HPDE6-E6E7 (cell line): ENCODE data around the gene LCORL.
"Not testable (repeated sequence)": the region's sequence is repeated elsewhere in the genome, so short reads cannot be mapped to it uniquely, and the experiment has no call there.

Experiments
- DNase-seq: peaks from one replicate; pipeline ENCODE4 v3.0.0; 2011; ENCODE audit warnings: missing footprints; ENCODE audit errors: extremely low spot score

The LCORL gene

DNA sequence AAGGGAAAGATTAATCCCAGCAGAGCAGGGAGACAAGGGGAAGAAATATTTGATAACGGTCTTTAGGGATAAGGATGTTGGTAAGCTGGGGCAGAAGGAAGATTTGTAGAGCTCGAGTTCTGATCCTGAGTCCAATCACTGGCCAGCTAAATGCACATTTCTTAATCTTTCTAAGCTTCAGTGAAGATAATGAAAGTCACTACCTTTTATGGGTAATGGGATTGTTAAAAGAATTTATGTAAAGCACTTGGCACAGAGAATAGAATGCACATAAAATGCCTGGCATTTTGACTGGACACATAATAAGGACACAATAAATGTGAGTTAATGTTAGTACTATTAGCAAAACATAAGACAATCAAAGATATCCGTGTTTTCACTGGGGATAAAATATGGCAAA is 167.5 kb downstream of the LCORL start:
- no peak for DNase-seq

DNA sequence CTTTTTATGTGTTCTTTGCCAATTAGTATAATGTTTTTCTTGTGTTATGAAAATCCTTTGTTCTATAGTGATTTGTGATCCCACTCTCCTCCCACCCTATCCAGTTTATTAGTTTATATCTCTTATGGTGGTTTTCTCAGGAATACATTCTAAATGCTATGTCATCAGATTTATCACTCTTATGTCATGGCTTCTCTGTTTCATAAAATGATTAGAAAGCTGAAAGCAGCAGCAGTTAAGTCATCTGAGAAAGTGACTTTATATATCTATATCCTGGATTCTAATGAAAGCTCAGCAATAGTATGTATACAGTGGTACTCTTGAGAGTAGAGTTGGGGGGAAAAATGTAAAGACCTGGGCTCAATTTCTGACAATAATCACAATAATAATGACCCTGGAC is 169.6 kb downstream of the LCORL start:
- DNase-seq, result no peak

DNA sequence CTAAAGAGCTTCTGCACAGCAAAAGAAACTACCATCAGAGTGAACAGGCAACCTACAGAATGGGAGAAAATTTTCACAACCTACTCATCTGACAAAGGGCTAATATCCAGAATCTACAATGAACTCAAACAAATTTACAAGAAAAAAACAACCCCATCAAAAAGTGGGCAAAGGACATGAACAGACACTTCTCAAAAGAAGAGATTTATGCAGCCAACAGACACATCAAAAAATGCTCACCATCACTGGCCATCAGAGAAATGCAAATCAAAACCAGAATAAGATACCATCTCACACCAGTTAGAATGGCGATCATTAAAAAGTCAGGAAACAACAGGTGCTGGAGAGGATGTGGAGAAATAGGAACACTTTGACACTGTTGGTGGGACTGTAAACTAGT is 171.3 kb downstream of the LCORL start:
- not testable (repeated sequence) for DNase-seq

DNA sequence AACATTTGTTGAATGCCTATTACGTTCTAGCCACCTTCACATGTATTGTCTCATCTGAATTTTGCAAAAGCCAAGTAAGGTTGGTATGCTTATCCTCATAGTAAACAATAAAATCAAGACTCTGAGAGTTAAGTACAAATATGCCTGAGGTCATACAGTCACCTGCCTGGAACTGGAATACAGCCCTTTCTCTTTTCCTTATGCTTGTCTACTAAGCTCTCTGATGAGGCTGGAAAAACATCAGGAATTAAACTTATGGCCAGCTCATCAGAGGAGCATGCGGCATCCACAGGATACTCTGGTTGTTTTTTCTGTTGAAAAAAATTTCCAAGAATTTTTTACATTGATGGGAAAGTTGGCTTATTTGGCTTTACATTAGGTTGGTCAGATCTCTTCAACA is 175.3 kb downstream of the LCORL start:
- DNase-seq, result no peak

DNA sequence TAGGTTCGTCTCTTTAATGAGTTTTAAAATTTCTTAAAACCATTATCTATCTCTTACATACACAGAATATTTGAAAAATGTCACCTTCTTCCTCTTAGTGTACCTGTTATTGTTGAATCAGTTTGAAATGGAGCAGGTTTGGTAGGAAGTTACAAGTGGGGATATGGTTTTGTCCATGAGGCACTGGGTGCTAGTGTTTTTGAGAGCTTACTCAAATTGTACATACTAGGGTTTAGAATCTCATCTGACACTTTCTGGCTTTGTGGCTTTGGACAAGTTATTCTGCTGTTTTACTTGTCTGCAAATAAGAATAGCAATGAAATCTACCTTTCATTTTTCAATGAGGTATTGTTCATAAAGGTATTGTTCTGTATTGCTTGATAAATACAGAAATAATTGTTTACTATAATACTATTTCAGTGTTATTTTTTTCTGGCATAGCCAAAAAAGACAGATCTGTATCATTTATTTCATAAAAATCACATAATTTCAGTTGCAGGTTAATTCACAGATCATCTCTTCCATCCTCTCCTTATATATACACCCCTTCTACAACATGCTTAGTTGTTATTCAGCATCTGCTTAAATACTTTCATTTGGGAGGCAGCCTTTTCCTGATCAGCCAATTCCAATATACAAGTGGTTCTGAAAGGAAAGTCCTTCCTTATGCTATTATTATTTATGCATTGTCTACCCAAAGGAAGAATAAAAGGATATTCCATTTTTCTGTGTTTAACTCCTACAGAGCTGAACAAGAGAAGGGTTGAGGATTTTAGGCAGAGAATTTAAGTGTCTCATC is 197.5 kb downstream of the LCORL start:
- DNase-seq, result no peak

DNA sequence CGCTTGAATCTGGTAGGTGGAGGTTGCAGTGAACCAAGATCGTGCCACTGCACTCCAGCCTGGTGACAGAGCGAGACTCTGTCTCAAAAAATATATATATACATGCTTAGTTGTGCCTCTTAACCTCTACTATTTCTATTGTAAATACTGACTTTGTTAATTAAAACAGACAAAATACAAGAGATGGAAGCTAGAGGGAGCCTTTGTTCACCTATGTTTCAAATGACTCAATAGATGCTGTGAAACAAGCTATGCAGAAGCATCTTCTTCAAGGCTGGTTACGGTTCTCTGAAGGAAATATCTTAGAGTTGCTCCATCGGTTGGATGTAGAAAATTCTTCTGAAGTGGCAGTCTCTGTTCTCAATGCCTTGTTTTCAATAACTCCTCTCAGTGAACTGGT is 204.5 kb downstream of the LCORL start:
- DNase-seq, result peak; percentile 9

DNA sequence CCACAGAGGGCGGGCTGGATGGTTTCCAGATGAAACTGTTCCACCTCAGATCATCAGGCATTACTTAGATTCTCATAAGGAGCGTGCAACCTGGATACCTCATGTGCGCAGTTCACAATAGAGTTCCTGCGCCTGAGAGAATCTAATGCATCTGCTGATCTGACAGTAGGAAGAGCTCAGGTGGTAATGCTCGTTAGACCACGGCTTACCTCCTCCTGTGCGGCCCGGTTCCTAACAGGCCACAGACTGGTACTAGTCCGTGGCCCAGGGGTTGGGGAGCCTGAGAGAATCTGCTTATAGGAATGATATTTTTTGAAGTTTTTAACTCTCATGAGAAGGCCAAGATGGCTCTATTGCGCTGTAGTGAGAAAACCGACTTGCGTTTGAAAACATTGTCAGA is 205.4 kb downstream of the LCORL start:
- no peak for DNase-seq

DNA sequence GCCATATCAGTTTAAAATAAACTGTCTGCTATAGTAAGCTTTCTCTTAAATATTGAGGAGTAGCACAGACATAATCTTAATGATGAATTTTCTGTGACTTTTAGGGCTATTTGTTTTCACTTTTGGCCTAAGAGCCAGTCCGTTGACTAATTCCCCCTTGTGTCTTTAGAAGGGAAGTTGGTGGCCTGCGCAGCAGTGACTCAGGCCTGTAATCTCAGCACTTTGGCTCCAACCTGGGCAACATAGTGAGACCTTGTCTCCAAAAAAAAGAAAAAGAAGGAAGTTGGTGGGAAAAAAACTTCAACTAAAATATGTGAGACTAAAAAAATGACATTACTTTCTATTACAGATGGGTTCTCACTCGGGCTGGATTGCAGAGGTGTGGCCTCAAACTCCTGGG is 207.4 kb downstream of the LCORL start:
- DNase-seq, result no peak

DNA sequence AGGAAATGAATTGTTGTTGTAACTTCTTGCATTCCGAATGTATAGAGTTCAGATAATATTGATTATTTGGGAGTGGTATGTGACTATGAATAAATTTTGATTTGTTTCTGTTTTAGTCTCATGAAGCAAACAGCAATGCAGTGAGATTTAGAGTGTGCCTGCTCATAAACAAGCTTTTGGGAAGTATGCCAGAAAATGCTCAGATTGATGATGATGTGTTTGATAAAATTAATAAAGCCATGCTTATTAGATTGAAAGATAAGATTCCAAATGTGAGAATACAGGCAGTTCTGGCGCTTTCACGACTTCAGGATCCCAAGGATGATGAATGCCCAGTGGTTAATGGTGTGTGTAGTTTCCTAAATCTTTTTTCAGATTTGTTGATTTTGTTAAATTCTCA is 208.8 kb downstream of the LCORL start:
- DNase-seq, result no peak

DNA sequence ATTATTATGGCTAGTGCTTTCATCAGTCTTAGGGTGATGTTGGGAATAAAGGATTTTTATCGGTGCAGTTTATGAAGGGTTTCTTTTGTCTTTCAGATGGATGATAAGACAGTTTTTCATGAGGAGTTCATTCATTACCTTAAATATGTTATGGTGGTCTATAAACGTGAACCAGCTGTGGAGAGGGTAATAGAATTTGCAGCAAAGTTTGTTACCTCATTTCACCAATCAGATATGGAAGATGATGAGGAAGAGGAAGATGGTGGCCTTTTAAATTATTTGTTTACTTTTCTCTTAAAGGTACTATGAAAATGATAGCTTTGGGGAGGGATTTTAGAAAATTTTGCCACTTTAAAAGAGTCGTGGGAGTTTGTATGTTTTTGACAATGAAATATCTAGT is 209.4 kb downstream of the LCORL start:
- no peak for DNase-seq

DNA sequence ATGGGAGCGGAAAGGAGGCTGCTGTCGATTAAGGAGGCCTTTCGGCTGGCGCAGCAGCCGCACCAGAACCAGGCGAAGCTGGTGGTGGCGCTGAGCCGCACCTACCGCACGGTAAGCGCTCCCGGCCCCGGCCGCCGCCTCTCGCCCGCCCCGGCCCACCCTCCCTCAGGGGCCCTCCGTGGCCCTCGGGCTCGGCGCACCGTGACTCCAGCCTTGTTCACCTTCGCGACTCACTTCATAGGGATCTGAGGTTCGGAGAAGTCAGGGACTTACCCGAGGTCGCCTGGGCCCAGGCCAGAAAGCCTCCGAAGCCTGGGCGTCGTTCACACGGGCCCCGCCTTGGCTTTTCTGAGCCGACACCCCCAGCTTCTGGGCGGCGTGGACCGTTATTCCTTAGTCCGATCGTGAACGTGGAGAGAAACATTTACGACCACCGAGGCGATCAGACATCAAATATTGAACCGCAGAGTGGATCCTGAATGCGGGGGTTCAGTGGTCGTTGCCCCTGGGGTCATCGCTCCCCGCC is 210.4 kb downstream of the LCORL start:
- DNase-seq, result peak; percentile 6

DNA sequence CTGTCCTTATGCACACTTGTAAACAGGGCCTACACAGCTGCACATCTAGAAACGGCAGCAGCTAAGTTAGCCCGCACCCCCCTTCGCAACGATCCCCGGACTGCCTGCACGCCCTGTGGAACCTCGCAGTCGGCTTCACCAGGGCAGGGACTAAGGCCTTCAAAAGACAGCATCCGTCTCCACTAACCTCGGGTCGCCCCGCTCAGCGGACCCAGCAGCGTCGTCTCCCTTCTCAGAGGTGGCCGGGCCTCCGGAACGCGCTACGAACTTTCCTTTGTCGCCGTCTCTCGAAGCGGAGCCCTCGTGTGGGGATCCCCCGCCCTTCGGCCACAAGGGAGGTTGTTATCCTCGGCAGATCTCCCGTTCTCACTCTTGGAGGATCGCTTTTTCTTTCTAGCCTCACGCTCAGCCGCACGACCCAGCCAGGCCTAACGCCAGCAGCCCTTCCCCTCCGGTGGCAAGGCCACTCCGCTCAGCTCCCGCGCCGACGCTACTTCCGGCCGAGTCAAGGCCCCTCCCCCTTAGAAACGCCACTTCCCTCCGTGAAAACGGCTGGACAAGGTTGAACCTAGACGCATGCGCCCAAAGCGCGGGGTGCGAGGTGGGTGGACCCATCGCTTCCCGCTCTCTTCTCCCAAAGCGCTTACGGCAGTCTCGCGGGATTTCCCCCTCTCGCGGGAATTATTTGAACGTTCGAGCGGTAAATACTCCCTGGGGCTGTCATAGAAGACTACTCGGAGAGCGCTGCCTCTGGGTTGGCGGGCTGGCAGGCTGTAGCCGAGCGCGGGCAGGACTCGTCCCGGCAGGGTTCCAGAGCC is 211.1 kb downstream of the LCORL start, which contains the start of the genes DCAF16 and NCAPG:
DCAF16 (minus strand) TSS at position 498 of the 818 bp plus-strand sequence. CDS start 6,616 bp downstream, outside the sequence.
NCAPG (plus strand) TSS at position 720 of the 818 bp plus-strand sequence. CDS start 99 bp downstream, outside the sequence.
- peak; percentile 95 for DNase-seq

DNA sequence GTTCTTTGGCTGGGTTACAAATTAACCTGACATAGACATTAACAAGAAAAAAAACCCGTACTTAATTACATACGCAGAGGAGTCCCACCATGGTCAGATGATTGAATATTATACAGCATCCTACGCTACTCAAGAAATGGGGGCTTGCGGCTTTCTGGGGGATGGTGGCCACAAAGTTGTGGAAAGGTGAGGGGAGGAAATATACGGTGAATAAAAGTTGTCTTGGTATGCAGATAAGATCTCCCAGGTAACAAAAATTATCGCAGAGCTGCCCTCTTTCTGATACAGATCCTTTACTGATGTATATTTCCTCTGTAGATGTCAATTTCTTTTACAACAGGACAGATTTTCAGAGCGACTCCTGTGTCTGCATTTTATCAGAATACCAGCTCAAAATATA is 211.9 kb downstream of the LCORL start:
- no peak for DNase-seq

DNA sequence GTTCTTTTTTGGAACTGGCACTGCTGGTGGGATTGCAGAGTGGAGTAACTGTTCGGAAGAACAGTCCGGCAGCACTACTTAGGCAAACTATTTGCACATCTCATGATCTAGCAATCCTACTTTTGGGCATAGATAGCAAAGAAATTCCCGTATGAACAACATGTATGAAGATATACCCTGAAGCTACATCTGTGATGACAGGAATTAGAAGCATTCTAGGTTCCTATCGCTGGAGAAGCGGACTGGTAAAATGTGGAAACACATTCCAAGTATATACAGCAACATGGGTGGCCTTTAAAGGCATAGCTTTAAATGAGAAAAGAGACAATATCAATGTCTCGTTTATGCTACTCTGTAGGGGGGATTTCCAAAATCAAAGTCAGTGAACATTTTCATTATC is 214.1 kb downstream of the LCORL start:
- DNase-seq, result no peak

DNA sequence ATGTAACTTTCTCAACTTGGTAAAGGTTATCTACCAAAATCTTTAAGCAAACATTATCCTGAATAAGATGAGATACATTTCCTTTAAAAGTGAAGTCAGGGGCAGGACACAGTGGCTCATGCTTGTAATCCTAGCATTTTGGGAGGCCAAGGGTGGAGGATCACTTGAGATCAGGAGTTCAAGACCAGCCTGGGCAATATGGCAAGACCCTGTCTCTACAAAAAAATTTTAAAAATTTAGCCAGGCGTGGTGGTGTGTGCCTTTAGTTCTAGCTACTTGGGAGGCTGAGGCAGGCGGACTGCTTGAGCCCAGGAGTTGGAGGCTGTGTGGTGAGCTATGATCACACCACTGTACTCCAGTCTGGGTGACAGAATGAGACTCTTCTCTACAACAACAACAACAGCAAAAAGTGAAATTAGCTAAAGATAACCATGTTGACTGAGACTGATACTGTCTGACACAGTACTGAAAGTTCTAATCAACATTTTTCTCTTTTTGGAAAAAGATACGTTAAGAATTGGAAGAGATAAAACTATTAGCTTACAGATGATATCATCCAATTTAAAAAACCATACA is 215.9 kb downstream of the LCORL start:
- no peak for DNase-seq

DNA sequence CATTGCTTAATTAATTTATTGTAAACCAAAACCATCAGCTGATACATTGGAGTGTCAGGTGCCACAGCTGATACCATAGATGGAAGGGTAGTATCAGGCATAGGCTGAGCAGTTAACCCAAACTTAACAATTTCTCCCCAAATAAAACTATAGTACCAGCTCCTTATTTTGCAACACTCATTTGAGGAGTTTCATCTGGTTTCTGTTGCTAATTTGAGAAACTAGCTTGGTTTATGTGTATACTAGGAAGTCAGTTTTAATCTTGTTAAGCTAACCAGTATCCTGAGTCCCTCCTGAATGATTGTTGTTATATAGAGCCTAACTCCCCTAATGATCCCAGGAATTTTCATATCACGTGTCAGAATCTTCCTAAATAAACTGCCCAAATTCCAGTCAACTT is 223.7 kb downstream of the LCORL start:
- DNase-seq, result no peak

DNA sequence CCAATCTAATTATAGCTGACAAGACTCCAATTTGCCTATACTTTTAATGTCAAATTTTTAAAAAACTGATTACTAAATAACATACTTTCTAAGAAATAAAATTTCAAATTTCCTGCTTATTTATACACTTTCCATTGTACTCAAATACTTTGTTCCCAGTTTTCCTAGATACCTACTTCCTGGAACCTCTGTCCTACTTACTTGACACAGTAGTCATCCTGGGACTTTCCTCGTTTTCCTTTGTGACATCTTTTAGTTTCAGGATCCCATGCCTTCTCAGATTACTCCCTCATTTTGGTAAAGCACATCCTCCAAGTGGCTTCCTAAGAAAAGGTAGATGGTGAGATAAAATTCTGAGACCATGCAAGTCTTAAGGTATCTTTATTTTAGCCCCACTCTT is 226.8 kb downstream of the LCORL start:
- DNase-seq, result no peak
